H9 (cell line): ENCODE results near the gene OR2AG1. TPM values are rescaled to one million over a fixed set of nuclear protein-coding genes. Genes with fewer than 3 reads are reported as not detected.
A peak's percentile ranks its signal among the peaks of the same experiment; 100 is the strongest.

ENCODE experiments used
- DNase-seq: peaks from one replicate; pipeline ENCODE4 v3.0.0-alpha.2; 2017
- H2AFZ ChIP-seq: one replicate; pipeline ENCODE4 v1.6.1; 2013; ENCODE audit warnings: mild to moderate bottlenecking, low read length, control low read depth, moderate library complexity
- H2AK5ac ChIP-seq: 2 replicates; pipeline ENCODE4 v1.6.1; 2013; ENCODE audit warnings: low read length, control low read depth, mixed read lengths; ENCODE audit not compliant: insufficient read length
- H2BK120ac ChIP-seq: one replicate; pipeline ENCODE4 v1.6.1; 2013; ENCODE audit warnings: low read depth, mild to moderate bottlenecking, low read length, control low read depth, inconsistent platforms; ENCODE audit not compliant: poor library complexity, severe bottlenecking
- H2BK12ac ChIP-seq: 2 replicates; pipeline ENCODE4 v1.6.1; 2013; ENCODE audit warnings: low read length, control low read depth, mixed read lengths, low read depth; ENCODE audit not compliant: insufficient read length
- H2BK15ac ChIP-seq: 2 replicates; pipeline ENCODE4 v1.6.1; 2013; ENCODE audit warnings: low read depth, low read length, control low read depth
- H2BK20ac ChIP-seq: one replicate; pipeline ENCODE4 v1.6.1; 2013; ENCODE audit warnings: low read depth, mild to moderate bottlenecking, low read length, control low read depth, inconsistent platforms; ENCODE audit not compliant: poor library complexity, severe bottlenecking
- H2BK5ac ChIP-seq: 2 replicates; pipeline ENCODE4 v1.6.1; 2013; ENCODE audit warnings: low read length, control low read depth, mixed read lengths; ENCODE audit not compliant: insufficient read length
- H3K14ac ChIP-seq: 2 replicates; pipeline ENCODE4 v1.6.1; 2013; ENCODE audit warnings: low read length, control low read depth; ENCODE audit not compliant: insufficient read depth
- H3K18ac ChIP-seq: 2 replicates; pipeline ENCODE4 v1.6.1; 2013; ENCODE audit warnings: low read depth, mild to moderate bottlenecking, mixed read lengths, low read length, control low read depth; ENCODE audit not compliant: insufficient read length
- H3K23ac ChIP-seq: 2 replicates; pipeline ENCODE4 v1.6.1; 2013; ENCODE audit warnings: low read length, control low read depth, mixed read lengths, low read depth; ENCODE audit not compliant: insufficient read length
- H3K23me2 ChIP-seq: 2 replicates; pipeline ENCODE4 v1.6.1; 2013; ENCODE audit warnings: low read depth, mild to moderate bottlenecking, mixed read lengths, low read length, control low read depth; ENCODE audit not compliant: insufficient read length, poor library complexity, severe bottlenecking
- H3K27ac ChIP-seq: 2 replicates; pipeline ENCODE4 v1.5.1; 2013; ENCODE audit warnings: low read length, control low read depth, mixed read lengths, low read depth; ENCODE audit not compliant: insufficient read length
- H3K27me3 ChIP-seq: 2 replicates; pipeline ENCODE4 v1.6.1; 2013; ENCODE audit warnings: low read length, control low read depth, inconsistent platforms; ENCODE audit not compliant: insufficient read depth
- H3K4ac ChIP-seq: 2 replicates; pipeline ENCODE4 v1.6.1; 2013; ENCODE audit warnings: low read depth, mild to moderate bottlenecking, control low read depth, inconsistent platforms, low read length, moderate library complexity
- H3K4me1 ChIP-seq: 2 replicates; pipeline ENCODE4 v1.6.1; 2013; ENCODE audit warnings: low read length, control low read depth, inconsistent platforms; ENCODE audit not compliant: insufficient read depth
- H3K4me2 ChIP-seq: 2 replicates; pipeline ENCODE4 v1.6.1; 2013; ENCODE audit warnings: low read length, control low read depth, mixed read lengths; ENCODE audit not compliant: insufficient read length, insufficient read depth
- H3K56ac ChIP-seq: 2 replicates; pipeline ENCODE4 v1.6.1; 2013; ENCODE audit warnings: low read depth, mild to moderate bottlenecking, mixed read lengths, low read length, control low read depth; ENCODE audit not compliant: insufficient read length
- H3K79me1 ChIP-seq: 2 replicates; pipeline ENCODE4 v1.6.1; 2013; ENCODE audit warnings: low read depth, mild to moderate bottlenecking, moderate library complexity, low read length, control low read depth, inconsistent platforms; ENCODE audit not compliant: insufficient read depth, poor library complexity, severe bottlenecking
- H3K79me2 ChIP-seq: 2 replicates; pipeline ENCODE4 v1.6.1; 2013; ENCODE audit warnings: low read length, control low read depth, inconsistent platforms; ENCODE audit not compliant: insufficient read depth
- H3K9ac ChIP-seq: 2 replicates; pipeline ENCODE4 v1.6.1; 2013; ENCODE audit warnings: low read length, control low read depth, mixed read lengths; ENCODE audit not compliant: insufficient read length; ENCODE audit errors: extremely low read depth
- H3K9me3 ChIP-seq: one replicate; pipeline ENCODE4 v1.6.1; 2013; ENCODE audit warnings: low read depth, low read length, inconsistent platforms; ENCODE audit not compliant: control insufficient read depth
- H3T11ph ChIP-seq: one replicate; pipeline ENCODE4 v1.6.1; 2013; ENCODE audit warnings: mild to moderate bottlenecking, low read length, control low read depth, inconsistent platforms
- H4K20me1 ChIP-seq: one replicate; pipeline ENCODE4 v1.6.1; 2013; ENCODE audit not compliant: control insufficient read depth, insufficient read length, insufficient read depth
- H4K5ac ChIP-seq: 2 replicates; pipeline ENCODE4 v1.6.1; 2013; ENCODE audit warnings: low read depth, mild to moderate bottlenecking, mixed read lengths, low read length, control low read depth; ENCODE audit not compliant: insufficient read length
- H4K8ac ChIP-seq: replicated peaks from 2 replicates; pipeline ENCODE4 v1.6.1; 2013; ENCODE audit warnings: low read length, control low read depth, mixed read lengths, low read depth; ENCODE audit not compliant: insufficient read length
- H4K91ac ChIP-seq: 2 replicates; pipeline ENCODE4 v1.6.1; 2013; ENCODE audit warnings: low read depth, mild to moderate bottlenecking, moderate library complexity, mixed read lengths, low read length, control low read depth; ENCODE audit not compliant: insufficient read length
- H3K27ac Mint-ChIP-seq, 3 experiments: 2 replicates in 2 of 3; 3 replicates in 1 of 3; pipeline ENCODE4 v1.8.0; 2020 to 2021; ENCODE audit warnings: mixed read lengths in 3 of 3, mild to moderate bottlenecking in 1 of 3, moderate library complexity in 1 of 3
- H3K27me3 Mint-ChIP-seq: 2 replicates; pipeline ENCODE4 v1.8.0; 2021; ENCODE audit warnings: low read depth, mild to moderate bottlenecking, moderate library complexity, mixed read lengths
- H3K36me3 Mint-ChIP-seq, 3 experiments: 2 replicates in 2 of 3; 3 replicates in 1 of 3; pipeline ENCODE4 v1.8.0; 2020 to 2021; ENCODE audit warnings: low read depth in 3 of 3, mixed read lengths in 3 of 3; ENCODE audit not compliant: insufficient read depth in 1 of 3
- H3K4me1 Mint-ChIP-seq, 2 experiments: 2 replicates each; pipeline ENCODE4 v1.8.0; 2020; ENCODE audit warnings: mixed read lengths in 2 of 2
- H3K4me3 Mint-ChIP-seq, 2 experiments: 2 replicates in 1 of 2; 3 replicates in 1 of 2; pipeline ENCODE4 v1.8.0; 2020 to 2021; ENCODE audit warnings: mild to moderate bottlenecking in 2 of 2, mixed read lengths in 2 of 2, moderate library complexity in 1 of 2
- H3K9me3 Mint-ChIP-seq, 2 experiments: 2 replicates in 1 of 2; 3 replicates in 1 of 2; pipeline ENCODE4 v1.8.0; 2020; ENCODE audit warnings: mild to moderate bottlenecking in 2 of 2, mixed read lengths in 2 of 2, moderate library complexity in 1 of 2
- CTCF ChIP-seq: fragments of 200-600 bp; sonication (generic); conservative IDR thresholded peaks from 3 replicates; pipeline ENCODE4 v1.8.0; 2021; ENCODE audit warnings: antibody characterized with exemption, mild to moderate bottlenecking
- WGBS: extraction: QIAGEN DNeasy Blood & Tissue Kit; methylation state at CpG from one replicate; pipeline ENCODE4 v1.1.7; 2013; ENCODE audit warnings: missing lambda C conversion rate, low lambda C conversion rate, mixed read lengths; ENCODE audit not compliant: insufficient read length; ENCODE audit errors: extremely low coverage; 5-methylcytosine and 5-hydroxymethylcytosine counted together
- total RNA-seq: library from RNA; stranded (reverse); gene quantifications from 2 replicates; pipeline ENCODE4 v1.2.1, GENCODE V29; 2021

Gene OR2AG1
- total RNA-seq, 1 experiment from 2014 or later = not detected

GRCh38 chr11:6824136-6824823, 41.5 kb downstream of the OR2AG1 start:
- H2AFZ ChIP-seq = no peak overlapping the region
- TF ChIP-seq CTCF = no peak

More at GRCh38 chr11:6824136-6824823, 41.5 kb downstream of the OR2AG1 start:
- H3K23me2 ChIP-seq = no peaks in the 10 kb centered on the region
- H3K79me2 ChIP-seq = no peaks in the 10 kb centered on the region
- no peak overlapping the region for H3K27ac ChIP-seq
- peaks cover 0 to 2% of the 10 kb centered on the region in 2 experiments; a peak in 1 of 4 replicates for H3K4me1 Mint-ChIP-seq
- H3K4ac ChIP-seq = no peak overlapping the region
- H2BK15ac ChIP-seq = no peak overlapping the region
- H3K4me3 Mint-ChIP-seq = no peak overlapping the region
- no peak overlapping the region for H2BK20ac ChIP-seq
- H3T11ph ChIP-seq = no peak overlapping the region
- no peak overlapping the region for H3K23ac ChIP-seq
- H3K27ac Mint-ChIP-seq = peak overlapping the region in 1 of 3 experiments; percentile 26; a peak in 1 of 7 replicates
- H3K56ac ChIP-seq = no peak overlapping the region
- DNase-seq = no peak
- H3K27me3 ChIP-seq = no peaks in the 10 kb centered on the region
- H4K91ac ChIP-seq = no peak overlapping the region
- no peak overlapping the region for H3K4me2 ChIP-seq
- H4K20me1 ChIP-seq = no peaks in the 10 kb centered on the region
- H4K5ac ChIP-seq = no peak overlapping the region
- no CpG with 5 or more reads among the region's 5 CpGs for WGBS
- no peak overlapping the region for H2BK5ac ChIP-seq
- H3K14ac ChIP-seq = no peak overlapping the region
- H4K8ac ChIP-seq = no peak overlapping the region
- no peak overlapping the region for H3K18ac ChIP-seq
- H3K27me3 Mint-ChIP-seq = no peaks in the 10 kb centered on the region
- no peak overlapping the region for H2AK5ac ChIP-seq
- H2BK120ac ChIP-seq = no peak overlapping the region
- no peak overlapping the region for H3K9ac ChIP-seq
- H3K36me3 Mint-ChIP-seq = no peaks in the 10 kb centered on the region; a peak in 2 of 7 replicates
- peaks cover 2 to 4% of the 10 kb centered on the region in 2 experiments; a peak in 3 of 5 replicates for H3K9me3 Mint-ChIP-seq
- H3K9me3 ChIP-seq = no peaks in the 10 kb centered on the region
- no peaks in the 10 kb centered on the region for H3K4me1 ChIP-seq
- H2BK12ac ChIP-seq = no peak overlapping the region
- H3K79me1 ChIP-seq = no peaks in the 10 kb centered on the region
